ENCODE measurements around the gene NPIPB4.
"Not testable (repeated sequence)": the region's sequence is repeated elsewhere in the genome, so short reads cannot be mapped to it uniquely, and the experiment has no call there.

Gene NPIPB4

GRCh38 chr16:21857656-21858055, at the start of gene NPIPB4:
NPIPB4 (minus strand) TSS chr16:21857756; CDS start chr16:21857378, 378 bp downstream.
- not testable (repeated sequence) for DNase-seq (ENCODE audit: extremely low read depth, insufficient read length); H3K4me3 ChIP-seq (replicated peaks; ENCODE audit: low read depth, low read length); H3K27me3 ChIP-seq (replicated peaks; ENCODE audit: control insufficient read depth, insufficient read depth, low read length)

DNA sequence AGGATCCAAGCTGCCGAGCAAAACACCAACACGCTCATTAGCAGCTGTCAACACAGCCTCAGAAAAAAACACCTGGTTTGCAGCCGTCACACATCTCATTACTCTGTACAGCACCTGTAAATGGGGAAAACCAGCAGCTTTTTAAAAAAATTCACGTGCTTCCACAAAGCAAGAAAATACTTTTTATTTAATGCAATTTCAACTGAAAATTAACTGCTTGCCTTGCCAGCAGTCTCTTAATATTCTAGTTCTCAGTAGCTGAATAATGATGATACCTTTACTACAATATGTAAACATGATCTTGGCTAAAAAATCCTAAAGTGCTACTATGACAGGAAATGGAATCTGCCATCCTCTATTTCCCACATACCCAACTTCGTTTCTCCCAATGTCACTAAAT, 41.4 kb upstream of the NPIPB4 start:
- DNase-seq (ENCODE audit: extremely low read depth, insufficient read length); H3K4me3 ChIP-seq (replicated peaks; ENCODE audit: low read depth, low read length); H3K27me3 ChIP-seq (replicated peaks; ENCODE audit: control insufficient read depth, insufficient read depth, low read length); H3K36me3 ChIP-seq (ENCODE audit: control insufficient read depth, insufficient read depth, low read length): not testable (repeated sequence)

More at GRCh38 chr16:21857656-21858055, at the start of gene NPIPB4:
- H3K36me3 ChIP-seq (ENCODE audit: control insufficient read depth, insufficient read depth, low read length), result not testable (repeated sequence)

DNA sequence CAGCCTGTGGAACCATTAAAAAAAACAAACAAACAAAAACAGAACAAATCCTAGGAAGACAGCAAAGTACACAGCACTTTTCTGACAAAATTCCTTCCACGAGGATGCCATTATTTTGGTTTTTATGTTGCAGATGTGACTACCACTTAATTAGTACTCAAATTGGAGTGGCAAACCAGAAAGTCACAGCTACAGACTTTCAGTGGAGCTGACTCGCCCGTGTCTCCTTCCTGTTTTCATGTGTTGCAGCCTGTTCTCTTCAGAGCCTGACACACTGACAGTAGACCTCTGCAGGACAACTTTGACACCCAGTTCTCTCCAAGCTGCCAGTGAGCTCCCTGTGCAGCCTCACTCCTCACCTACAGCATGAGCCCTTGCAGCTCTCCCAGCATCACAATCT, 24.4 kb upstream of the NPIPB4 start:
- H3K27me3 ChIP-seq (replicated peaks; ENCODE audit: control insufficient read depth, insufficient read depth, low read length); DNase-seq (ENCODE audit: extremely low read depth, insufficient read length); H3K4me3 ChIP-seq (replicated peaks; ENCODE audit: low read depth, low read length); H3K36me3 ChIP-seq (ENCODE audit: control insufficient read depth, insufficient read depth, low read length): not testable (repeated sequence)

DNA sequence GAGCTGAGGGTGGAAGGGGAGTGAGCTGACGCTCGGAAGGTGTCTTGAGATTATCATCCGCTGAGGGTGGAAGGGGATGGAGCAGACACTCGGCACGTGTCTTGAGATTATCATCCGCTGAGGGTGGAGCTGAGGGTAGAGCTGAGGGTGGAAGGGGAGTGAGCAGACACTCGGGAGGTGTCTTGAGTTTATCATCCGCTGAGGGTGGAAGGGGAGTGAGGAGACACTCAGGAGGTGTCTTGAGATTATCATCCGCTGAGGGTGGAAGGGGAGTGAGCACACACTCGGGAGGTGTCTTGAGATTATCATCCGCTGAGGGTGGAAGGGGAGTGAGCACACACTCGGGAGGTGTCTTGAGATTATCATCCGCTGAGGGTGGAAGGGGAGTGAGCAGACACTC, 20.4 kb downstream of the NPIPB4 start:
- not testable (repeated sequence) for H3K27me3 ChIP-seq (replicated peaks; ENCODE audit: control insufficient read depth, insufficient read depth, low read length); H3K36me3 ChIP-seq (ENCODE audit: control insufficient read depth, insufficient read depth, low read length); DNase-seq (ENCODE audit: extremely low read depth, insufficient read length); H3K4me3 ChIP-seq (replicated peaks; ENCODE audit: low read depth, low read length)

GRCh38 chr16:21836334-21836733, 21.2 kb downstream of the NPIPB4 start:
- not testable (repeated sequence) for H3K36me3 ChIP-seq (ENCODE audit: control insufficient read depth, insufficient read depth, low read length); H3K27me3 ChIP-seq (replicated peaks; ENCODE audit: control insufficient read depth, insufficient read depth, low read length); DNase-seq (ENCODE audit: extremely low read depth, insufficient read length); H3K4me3 ChIP-seq (replicated peaks; ENCODE audit: low read depth, low read length)

DNA sequence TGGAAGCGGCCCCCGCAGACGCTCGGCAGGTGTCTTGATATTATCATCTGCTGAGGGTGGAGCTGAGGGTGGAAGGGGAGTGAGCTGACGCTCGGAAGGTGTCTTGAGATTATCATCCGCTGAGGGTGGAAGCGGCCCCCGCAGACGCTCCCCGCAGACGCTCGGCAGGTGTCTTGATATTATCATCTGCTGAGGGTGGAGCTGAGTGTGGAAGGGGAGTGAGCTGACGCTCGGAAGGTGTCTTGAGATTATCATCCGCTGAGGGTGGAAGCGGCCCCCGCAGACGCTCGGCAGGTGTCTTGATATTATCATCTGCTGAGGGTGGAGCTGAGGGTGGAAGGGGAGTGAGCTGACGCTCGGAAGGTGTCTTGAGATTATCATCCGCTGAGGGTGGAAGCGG, 21.8 kb downstream of the NPIPB4 start:
- not testable (repeated sequence) for H3K27me3 ChIP-seq (replicated peaks; ENCODE audit: control insufficient read depth, insufficient read depth, low read length); H3K36me3 ChIP-seq (ENCODE audit: control insufficient read depth, insufficient read depth, low read length); H3K4me3 ChIP-seq (replicated peaks; ENCODE audit: low read depth, low read length); DNase-seq (ENCODE audit: extremely low read depth, insufficient read length)

- H3K4me3 ChIP-seq (replicated peaks; ENCODE audit: low read depth, low read length); H3K27me3 ChIP-seq (replicated peaks; ENCODE audit: control insufficient read depth, insufficient read depth, low read length); H3K36me3 ChIP-seq (ENCODE audit: control insufficient read depth, insufficient read depth, low read length); DNase-seq (ENCODE audit: extremely low read depth, insufficient read length): not testable (repeated sequence)
Measured at GRCh38 chr16:21834211-21834610, 23.3 kb downstream of the NPIPB4 start.

- H3K4me3 ChIP-seq (replicated peaks; ENCODE audit: low read depth, low read length); H3K27me3 ChIP-seq (replicated peaks; ENCODE audit: control insufficient read depth, insufficient read depth, low read length); DNase-seq (ENCODE audit: extremely low read depth, insufficient read length); H3K36me3 ChIP-seq (ENCODE audit: control insufficient read depth, insufficient read depth, low read length): not testable (repeated sequence)
Measured at GRCh38 chr16:21829929-21830328, 27.6 kb downstream of the NPIPB4 start.

DNA sequence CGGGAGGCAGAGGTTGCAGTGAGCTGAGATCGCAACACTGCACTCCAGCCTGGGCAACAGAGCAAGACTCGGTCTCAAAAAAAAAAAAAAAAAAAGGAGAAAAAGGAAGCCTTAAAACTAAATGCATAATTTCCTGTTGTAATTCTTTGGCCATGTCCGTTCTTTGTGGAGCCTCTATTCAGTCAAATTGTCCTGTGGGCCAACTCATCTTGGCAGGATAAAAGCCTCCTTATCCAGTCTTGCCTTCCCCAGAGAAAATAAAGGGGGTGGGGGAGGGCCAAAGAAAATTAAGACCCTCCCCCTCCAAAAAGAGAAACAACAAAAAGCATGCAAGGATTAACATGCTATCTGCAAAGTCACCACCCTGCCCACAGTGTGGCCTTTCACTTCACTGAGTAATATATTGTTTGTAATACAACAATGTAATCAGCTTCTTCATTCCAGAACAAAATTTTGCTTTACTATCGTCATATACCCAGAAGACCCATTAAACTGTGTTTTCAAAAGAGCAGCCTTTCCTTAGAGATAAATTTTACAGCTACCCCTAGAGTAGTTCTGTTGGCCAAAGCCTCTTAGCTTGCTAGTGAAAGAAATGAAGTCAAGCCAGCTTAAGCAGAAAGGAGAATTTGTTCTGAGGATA, 31.4 kb downstream of the NPIPB4 start:
- H3K36me3 ChIP-seq (ENCODE audit: control insufficient read depth, insufficient read depth, low read length); DNase-seq (ENCODE audit: extremely low read depth, insufficient read length): not testable (repeated sequence)

DNA sequence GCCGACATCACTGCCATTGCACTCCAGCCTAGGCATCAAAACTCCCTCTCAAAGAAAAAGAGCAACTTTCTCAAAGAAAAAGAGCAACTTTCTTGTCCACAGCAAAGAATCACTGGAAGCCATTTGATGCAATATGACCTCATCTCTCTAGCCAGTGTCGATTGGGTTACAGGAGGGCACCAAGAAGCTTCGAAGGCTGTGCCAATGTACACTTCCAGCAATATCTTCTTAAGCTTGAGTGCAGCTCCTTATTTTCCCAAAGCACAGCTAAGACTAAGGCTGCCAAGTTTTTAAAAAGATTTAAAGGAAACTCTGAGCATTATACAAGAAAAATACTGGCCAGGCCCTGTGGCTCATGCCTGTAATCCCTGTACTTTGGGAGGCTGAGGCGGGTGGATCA, 32.0 kb downstream of the NPIPB4 start:
- DNase-seq (ENCODE audit: extremely low read depth, insufficient read length); H3K4me3 ChIP-seq (replicated peaks; ENCODE audit: low read depth, low read length); H3K36me3 ChIP-seq (ENCODE audit: control insufficient read depth, insufficient read depth, low read length); H3K27me3 ChIP-seq (replicated peaks; ENCODE audit: control insufficient read depth, insufficient read depth, low read length): not testable (repeated sequence)

More for the DNA sequence above, 31.4 kb downstream of the NPIPB4 start:
- not testable (repeated sequence) for H3K4me3 ChIP-seq (replicated peaks; ENCODE audit: low read depth, low read length); H3K27me3 ChIP-seq (replicated peaks; ENCODE audit: control insufficient read depth, insufficient read depth, low read length)

- H3K4me3 ChIP-seq (replicated peaks; ENCODE audit: low read depth, low read length); H3K36me3 ChIP-seq (ENCODE audit: control insufficient read depth, insufficient read depth, low read length); DNase-seq (ENCODE audit: extremely low read depth, insufficient read length); H3K27me3 ChIP-seq (replicated peaks; ENCODE audit: control insufficient read depth, insufficient read depth, low read length): not testable (repeated sequence)
Measured at GRCh38 chr16:21823258-21823657, 34.3 kb downstream of the NPIPB4 start.

- H3K4me3 ChIP-seq (replicated peaks; ENCODE audit: low read depth, low read length), result peak overlapping the region; percentile 76
- H3K36me3 ChIP-seq (ENCODE audit: control insufficient read depth, insufficient read depth, low read length); H3K27me3 ChIP-seq (replicated peaks; ENCODE audit: control insufficient read depth, insufficient read depth, low read length); DNase-seq (ENCODE audit: extremely low read depth, insufficient read length): not testable (repeated sequence)
Measured at GRCh38 chr16:21820908-21821465, 36.6 kb downstream of the NPIPB4 start.

DNA sequence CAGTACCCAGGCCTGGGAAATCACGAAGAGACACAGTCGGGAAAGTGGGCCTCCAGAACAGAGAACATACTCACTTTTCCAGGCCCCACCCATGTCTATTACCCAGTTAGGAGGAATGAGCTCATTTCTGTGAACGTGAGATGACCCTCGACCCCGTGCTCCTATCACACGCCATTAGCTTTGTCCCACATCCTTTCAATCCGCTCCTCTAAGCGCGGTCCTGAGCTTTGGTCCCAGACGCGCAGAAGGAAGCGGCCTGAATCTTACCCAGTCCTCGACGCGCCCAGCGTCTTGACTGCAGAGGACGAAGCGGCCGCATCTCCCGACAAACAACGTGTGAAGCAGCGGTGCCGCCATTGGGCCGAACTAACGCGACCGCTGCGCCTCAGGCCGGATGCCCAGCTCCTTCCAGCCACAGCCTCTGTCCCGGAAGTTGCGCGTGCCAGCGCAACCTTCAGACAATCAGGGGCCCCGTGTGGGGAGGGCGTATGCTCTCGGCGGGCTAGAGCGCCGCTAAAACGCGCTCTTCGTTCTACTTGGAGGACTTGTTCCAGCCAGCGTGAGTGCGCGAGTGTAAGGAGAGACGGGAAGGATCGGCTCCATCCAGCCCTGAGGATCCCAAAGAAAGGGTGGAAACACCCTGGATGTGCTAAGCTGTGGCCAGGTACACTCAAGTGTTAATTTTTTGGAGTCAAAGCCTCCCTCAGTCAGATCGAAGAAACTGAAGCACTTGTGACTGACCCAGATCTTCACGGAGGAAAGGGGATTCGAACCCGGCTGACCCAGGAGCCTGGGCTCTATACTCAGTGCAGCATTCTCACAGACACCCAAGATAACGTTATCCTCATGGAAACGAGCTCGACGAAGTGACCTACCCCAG, 37.3 kb downstream of the NPIPB4 start:
- peak overlapping the region; percentile 76 for H3K4me3 ChIP-seq (replicated peaks; ENCODE audit: low read depth, low read length)
- peak; percentile 80 for DNase-seq (ENCODE audit: extremely low read depth, insufficient read length)
- not testable (repeated sequence) for H3K36me3 ChIP-seq (ENCODE audit: control insufficient read depth, insufficient read depth, low read length); H3K27me3 ChIP-seq (replicated peaks; ENCODE audit: control insufficient read depth, insufficient read depth, low read length)

DNA sequence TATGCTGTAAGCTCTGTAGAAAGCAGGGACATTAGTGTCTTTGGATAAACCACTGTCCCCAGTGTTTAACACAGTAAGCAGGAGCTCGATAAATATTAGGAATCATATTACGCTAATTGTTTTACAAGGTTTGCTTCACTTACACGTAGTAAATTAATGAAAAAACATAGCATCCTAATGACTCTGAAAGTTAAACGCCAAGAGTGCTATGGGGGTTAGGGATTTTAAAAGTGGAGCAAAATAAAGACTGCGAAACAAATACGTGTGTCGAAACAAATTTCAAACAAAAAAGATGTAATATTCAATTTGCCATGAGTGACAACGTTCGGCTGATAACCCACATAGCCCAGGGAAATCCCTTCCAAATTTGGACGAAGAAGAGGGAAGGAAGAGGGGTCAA, 37.9 kb downstream of the NPIPB4 start:
- H3K36me3 ChIP-seq (ENCODE audit: control insufficient read depth, insufficient read depth, low read length); H3K27me3 ChIP-seq (replicated peaks; ENCODE audit: control insufficient read depth, insufficient read depth, low read length); DNase-seq (ENCODE audit: extremely low read depth, insufficient read length): not testable (repeated sequence)
- H3K4me3 ChIP-seq (replicated peaks; ENCODE audit: low read depth, low read length), result peak overlapping the region; percentile 76

Data from GM06990 (cell line).